ENCODE data around the gene GABPB1. TPM values are rescaled to one million over a fixed set of nuclear protein-coding genes. Genes with fewer than 3 reads are reported as not detected.
A peak's percentile ranks its signal among the peaks of the same experiment; 100 is the strongest.

Gene GABPB1
- total RNA-seq, 1 donor from 2014 or later = 15.9 TPM

- no peak overlapping the region for H3K4me3 Mint-ChIP-seq (ENCODE audit: unreplicated experiment)
- H3K27me3 Mint-ChIP-seq (ENCODE audit: unreplicated experiment) = no peaks in the 10 kb centered on the region
- H3K36me3 Mint-ChIP-seq (ENCODE audit: unreplicated experiment) = peaks cover 15% of the 10 kb centered on the region
- H3K4me1 Mint-ChIP-seq (ENCODE audit: unreplicated experiment) = no peaks in the 10 kb centered on the region
- no peaks in the 10 kb centered on the region for H3K9me3 Mint-ChIP-seq (ENCODE audit: unreplicated experiment)
- TF ChIP-seq, protein P1, sequence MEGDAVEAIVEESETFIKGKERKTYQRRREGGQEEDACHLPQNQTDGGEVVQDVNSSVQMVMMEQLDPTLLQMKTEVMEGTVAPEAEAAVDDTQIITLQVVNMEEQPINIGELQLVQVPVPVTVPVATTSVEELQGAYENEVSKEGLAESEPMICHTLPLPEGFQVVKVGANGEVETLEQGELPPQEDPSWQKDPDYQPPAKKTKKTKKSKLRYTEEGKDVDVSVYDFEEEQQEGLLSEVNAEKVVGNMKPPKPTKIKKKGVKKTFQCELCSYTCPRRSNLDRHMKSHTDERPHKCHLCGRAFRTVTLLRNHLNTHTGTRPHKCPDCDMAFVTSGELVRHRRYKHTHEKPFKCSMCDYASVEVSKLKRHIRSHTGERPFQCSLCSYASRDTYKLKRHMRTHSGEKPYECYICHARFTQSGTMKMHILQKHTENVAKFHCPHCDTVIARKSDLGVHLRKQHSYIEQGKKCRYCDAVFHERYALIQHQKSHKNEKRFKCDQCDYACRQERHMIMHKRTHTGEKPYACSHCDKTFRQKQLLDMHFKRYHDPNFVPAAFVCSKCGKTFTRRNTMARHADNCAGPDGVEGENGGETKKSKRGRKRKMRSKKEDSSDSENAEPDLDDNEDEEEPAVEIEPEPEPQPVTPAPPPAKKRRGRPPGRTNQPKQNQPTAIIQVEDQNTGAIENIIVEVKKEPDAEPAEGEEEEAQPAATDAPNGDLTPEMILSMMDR (IDR thresholded peaks at IDR 0.05) = no peak
- DNase-seq (ENCODE audit: extremely low spot score, unreplicated experiment) = no peak
- no peak overlapping the region for H3K27ac Mint-ChIP-seq (ENCODE audit: unreplicated experiment)
These were observed 10.6 kb upstream of the GABPB1 start for GRCh38 chr15:50365570-50365969.

- Mint-ChIP-seq H3K9me3 (ENCODE audit: unreplicated experiment) (no peaks in the 10 kb centered on the region), H3K36me3 (ENCODE audit: unreplicated experiment) (peaks cover 22% of the 10 kb centered on the region), H3K4me1 (ENCODE audit: unreplicated experiment) (no peaks in the 10 kb centered on the region), H3K27ac (ENCODE audit: unreplicated experiment) (no peak overlapping the region), H3K27me3 (ENCODE audit: unreplicated experiment) (no peaks in the 10 kb centered on the region), H3K4me3 (ENCODE audit: unreplicated experiment) (no peak overlapping the region)
- DNase-seq (ENCODE audit: extremely low spot score, unreplicated experiment) = no peak
- TF ChIP-seq, protein P1 (IDR thresholded peaks at IDR 0.05) = no peak
These were observed 8.6 kb upstream of the GABPB1 start for GRCh38 chr15:50363612-50364011.

DNA sequence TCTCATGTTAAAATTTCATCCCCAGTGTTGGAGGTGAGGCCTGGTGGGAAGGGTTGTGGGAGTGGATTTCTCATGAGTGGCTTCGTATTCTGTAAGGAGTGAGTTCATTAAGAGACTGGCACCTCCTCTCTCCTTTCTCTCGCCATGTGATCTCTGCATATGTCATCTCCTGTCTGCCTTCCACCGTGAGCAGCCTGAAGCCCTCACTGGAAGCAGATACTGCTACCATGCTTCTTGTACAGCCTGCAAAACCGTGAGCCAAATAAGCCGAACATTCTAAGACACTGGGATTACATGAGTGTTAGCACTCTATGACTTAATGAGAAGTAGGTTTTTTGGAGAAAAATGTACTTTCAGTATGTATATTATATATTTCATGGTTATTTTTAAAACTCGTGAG lies 6.8 kb upstream of the GABPB1 start:
- Mint-ChIP-seq H3K9me3 (ENCODE audit: unreplicated experiment) (no peaks in the 10 kb centered on the region), H3K27me3 (ENCODE audit: unreplicated experiment) (no peaks in the 10 kb centered on the region), H3K4me3 (ENCODE audit: unreplicated experiment) (no peak overlapping the region), H3K36me3 (ENCODE audit: unreplicated experiment) (peaks cover 31% of the 10 kb centered on the region), H3K4me1 (ENCODE audit: unreplicated experiment) (peaks cover 8% of the 10 kb centered on the region), H3K27ac (ENCODE audit: unreplicated experiment) (no peak overlapping the region)
- no peak for DNase-seq (ENCODE audit: extremely low spot score, unreplicated experiment)
- TF ChIP-seq, protein P1 (IDR thresholded peaks at IDR 0.05) = no peak

GRCh38 chr15:50358845-50359244 lies 3.8 kb upstream of the GABPB1 start:
- no peaks in the 10 kb centered on the region for H3K27me3 Mint-ChIP-seq (ENCODE audit: unreplicated experiment)
- H3K9me3 Mint-ChIP-seq (ENCODE audit: unreplicated experiment) = no peaks in the 10 kb centered on the region
- TF ChIP-seq, protein P1 (IDR thresholded peaks at IDR 0.05) = peak; percentile 50
- no peak for DNase-seq (ENCODE audit: extremely low spot score, unreplicated experiment)
- peaks cover 20% of the 10 kb centered on the region for H3K4me1 Mint-ChIP-seq (ENCODE audit: unreplicated experiment)
- no peak overlapping the region for H3K4me3 Mint-ChIP-seq (ENCODE audit: unreplicated experiment)
- no peak overlapping the region for H3K27ac Mint-ChIP-seq (ENCODE audit: unreplicated experiment)
- H3K36me3 Mint-ChIP-seq (ENCODE audit: unreplicated experiment) = peaks cover 33% of the 10 kb centered on the region

- Mint-ChIP-seq H3K4me1 (ENCODE audit: unreplicated experiment) (peaks cover 40% of the 10 kb centered on the region), H3K36me3 (ENCODE audit: unreplicated experiment) (peaks cover 30% of the 10 kb centered on the region), H3K4me3 (ENCODE audit: unreplicated experiment) (peak overlapping the region; percentile 96), H3K27me3 (ENCODE audit: unreplicated experiment) (no peaks in the 10 kb centered on the region), H3K9me3 (ENCODE audit: unreplicated experiment) (no peaks in the 10 kb centered on the region), H3K27ac (ENCODE audit: unreplicated experiment) (peak overlapping the region; percentile 100)
- TF ChIP-seq, protein P1 (IDR thresholded peaks at IDR 0.05) = no peak
- DNase-seq (ENCODE audit: extremely low spot score, unreplicated experiment) = no peak
These were observed 982 bp upstream of the GABPB1 start for GRCh38 chr15:50355980-50356379.
